PFSK-1 (cell line): ENCODE results near the gene FAAH.

Experiments
- FOXP2 ChIP-seq: optimal IDR thresholded peaks from 2 replicates; pipeline ENCODE3; 2011; ENCODE audit warnings: borderline replicate concordance, control low read depth, inconsistent platforms; ENCODE audit not compliant: insufficient read depth; ENCODE audit errors: extremely low read length, extremely low read depth
- POLR2AphosphoS5 ChIP-seq: IDR thresholded peaks from 2 replicates; pipeline ENCODE4 v1.6.1; 2012; ENCODE audit warnings: low read depth, mild to moderate bottlenecking, control low read depth, low read length, moderate library complexity

GRCh38 chr1:46412893-46413595, 18.9 kb downstream of the FAAH start:
- TF ChIP-seq FOXP2, result no peak
- no peak for TF ChIP-seq POLR2AphosphoS5
